IPS-11a (cell line): ENCODE results near the gene TMEM208.

Experiments
- H3K4me3 ChIP-seq: one replicate; pipeline ENCODE4 v1.5.1; 2013; ENCODE audit warnings: low read depth, low read length, control low read depth

The TMEM208 gene

DNA sequence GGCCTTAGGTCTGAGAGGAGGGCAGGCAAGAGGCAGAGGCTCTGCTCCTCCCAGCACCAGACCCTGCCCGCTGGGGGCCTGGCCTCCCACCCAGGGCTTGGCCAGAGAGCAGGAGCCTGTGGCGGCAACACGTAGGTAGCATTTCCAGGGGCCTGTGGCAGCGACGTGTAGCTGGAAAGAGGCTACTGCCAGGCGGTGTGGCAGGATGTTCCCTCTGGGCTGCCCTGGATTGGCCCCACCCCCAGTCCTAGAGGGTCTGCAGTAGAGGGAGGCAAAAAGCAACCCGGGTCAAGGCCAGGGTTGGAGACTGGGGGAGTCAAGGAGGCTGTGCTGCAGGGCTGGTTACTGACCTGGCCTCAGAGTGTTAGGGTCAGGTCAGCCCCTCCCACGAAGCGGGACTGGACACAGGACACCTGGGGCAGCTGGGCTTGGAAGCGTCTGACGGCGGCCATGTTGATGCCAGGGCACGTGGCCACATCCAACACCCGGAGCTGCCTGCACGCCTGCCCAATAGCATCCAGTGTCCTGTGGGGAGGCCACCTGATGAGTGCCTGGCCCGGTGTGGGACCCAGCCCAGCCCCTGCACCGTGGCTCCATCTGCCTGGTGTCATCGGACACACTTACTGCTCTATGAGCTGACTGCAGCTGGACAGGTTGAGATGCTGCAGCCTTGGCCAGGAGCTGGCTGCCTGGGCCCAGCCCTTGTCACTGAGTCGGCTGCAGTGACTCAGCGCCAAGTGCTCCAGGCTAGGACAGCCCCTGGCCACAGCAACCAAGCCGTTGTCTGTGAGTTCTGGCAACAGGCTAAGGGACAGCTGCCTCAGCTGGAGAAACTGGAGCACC is 19.5 kb upstream of the TMEM208 start:
- no peak overlapping the region for H3K4me3 ChIP-seq

DNA sequence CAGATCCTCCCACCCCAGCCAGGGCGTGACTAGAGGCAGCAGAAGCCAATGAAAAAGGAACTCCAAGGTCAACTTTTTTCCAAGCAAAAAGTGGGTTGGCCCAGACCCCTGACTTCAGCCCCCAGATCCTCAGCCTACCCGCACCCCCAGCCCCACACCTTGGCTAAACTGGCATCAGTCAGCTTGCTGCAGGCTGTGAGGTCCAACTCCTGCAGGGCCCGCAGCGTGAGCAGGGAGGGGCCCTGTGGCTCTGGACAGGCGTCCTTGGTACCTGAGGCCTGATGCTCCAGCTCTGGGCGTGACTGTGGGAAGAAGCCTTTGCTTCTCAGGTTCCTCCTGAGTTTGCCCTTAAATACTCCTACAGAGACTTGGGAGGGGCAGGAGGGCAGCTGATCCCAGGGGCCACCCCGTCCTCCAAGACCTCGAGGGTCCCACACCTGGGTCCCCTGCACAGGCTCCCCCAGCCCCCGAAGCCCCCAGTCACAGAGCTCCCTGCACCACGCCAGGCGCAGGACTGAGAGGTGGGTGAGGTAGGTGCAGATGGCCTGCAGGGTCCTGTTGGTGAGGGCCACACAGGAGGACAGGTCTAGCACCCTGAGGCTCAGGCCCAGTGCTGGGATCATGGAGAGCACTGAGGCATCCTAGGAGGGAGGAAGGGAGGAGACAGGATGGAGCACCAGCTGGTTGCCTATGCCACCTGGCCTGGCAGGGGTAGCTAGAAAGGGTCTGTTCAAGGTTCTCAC is 18.6 kb upstream of the TMEM208 start:
- no peak overlapping the region for H3K4me3 ChIP-seq

DNA sequence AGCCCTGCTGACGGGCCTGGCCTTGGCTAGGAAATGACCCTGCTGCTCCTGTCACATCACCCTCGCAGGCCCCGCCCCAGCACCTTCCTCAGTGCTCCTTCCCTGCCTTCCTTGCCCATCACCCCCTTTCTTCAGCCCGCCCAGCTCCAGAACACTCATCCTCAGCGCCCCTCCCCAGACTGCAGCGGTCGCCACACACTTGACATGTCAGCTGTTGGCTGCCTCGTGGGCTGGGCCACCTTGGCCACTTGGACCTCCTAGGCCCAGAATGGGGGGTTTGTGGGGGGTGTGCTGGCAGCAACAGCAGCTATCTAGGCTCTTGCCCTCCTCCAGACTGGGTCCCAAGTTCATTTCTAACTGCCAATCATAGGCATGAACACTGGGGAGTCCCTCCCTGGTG is 17.4 kb upstream of the TMEM208 start:
- no peak overlapping the region for H3K4me3 ChIP-seq

DNA sequence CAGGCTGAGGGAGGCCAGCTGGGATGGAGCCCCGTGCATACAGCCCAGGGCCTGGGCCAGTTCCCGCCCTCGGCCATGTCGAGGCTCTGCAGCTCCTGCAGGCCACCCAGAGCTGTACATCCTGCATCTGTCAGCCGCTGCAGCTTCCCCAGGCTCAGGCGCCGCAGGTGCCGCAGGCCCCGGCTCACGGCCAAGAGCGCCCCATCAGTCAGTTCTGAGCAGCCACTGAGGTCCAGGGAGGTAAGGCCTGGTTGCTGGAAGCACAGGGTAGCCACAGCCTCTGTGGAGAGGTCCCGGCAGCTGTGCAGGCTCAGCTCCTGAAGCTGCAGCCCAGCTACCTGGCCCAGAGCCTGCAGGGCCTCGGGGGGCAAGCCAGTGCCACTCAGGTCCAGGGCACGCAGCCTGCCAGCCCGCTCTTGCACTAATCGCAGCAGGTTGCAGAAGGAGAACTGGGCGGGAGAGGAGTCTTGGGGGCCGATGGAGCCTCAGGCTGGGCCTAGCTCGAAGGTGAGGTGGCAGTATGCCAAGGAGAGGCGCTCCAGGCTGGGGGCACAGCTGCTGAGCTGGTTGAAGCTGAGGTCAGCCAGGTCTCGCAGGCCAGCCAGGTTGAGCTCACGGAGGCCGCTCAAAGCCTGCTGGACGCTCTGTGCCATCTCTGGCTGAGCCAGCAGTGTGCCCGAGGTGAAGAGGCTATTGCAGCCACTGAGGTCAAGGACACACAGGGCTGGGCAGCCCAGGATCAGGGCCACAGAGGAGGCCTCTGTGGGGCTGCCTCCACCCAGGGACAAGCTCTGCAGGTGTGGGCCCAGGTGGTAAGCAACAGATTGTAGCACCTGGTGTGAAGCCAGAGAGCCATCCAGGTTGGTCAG is 16.6 kb upstream of the TMEM208 start:
- no peak overlapping the region for H3K4me3 ChIP-seq

GRCh38 chr16:67211674-67212073 is 15.3 kb upstream of the TMEM208 start:
- H3K4me3 ChIP-seq = no peak overlapping the region

DNA sequence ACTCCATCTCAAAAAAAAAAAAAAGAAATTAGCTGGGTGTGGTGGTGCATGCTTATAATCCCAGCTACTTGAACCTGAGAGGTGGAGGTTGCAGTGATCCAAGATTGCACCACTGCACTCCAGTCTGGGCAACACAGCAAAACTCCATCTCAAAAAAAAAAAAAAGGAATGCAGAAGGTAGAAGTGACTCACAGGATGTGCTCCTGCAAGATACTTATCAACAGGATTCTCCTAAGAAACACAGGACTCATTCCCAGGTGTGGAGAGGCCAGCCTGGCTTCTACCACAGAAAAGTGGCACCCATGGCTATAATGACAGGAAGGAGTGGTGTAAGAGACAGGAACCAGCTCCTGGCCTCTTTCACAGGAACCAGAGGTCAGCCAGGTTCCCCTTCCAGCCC is 14.2 kb upstream of the TMEM208 start:
- H3K4me3 ChIP-seq = no peak overlapping the region

- no peak overlapping the region for H3K4me3 ChIP-seq
Measured at GRCh38 chr16:67213197-67214019, 13.5 kb upstream of the TMEM208 start.

GRCh38 chr16:67215706-67216105 is 11.2 kb upstream of the TMEM208 start:
- H3K4me3 ChIP-seq = no peak overlapping the region

- no peak overlapping the region for H3K4me3 ChIP-seq
Measured at GRCh38 chr16:67216612-67217490, 10.1 kb upstream of the TMEM208 start.

- H3K4me3 ChIP-seq = no peak overlapping the region
Measured at GRCh38 chr16:67223992-67224391, 2.9 kb upstream of the TMEM208 start.

- peak overlapping the region; percentile 95 for H3K4me3 ChIP-seq
Measured at GRCh38 chr16:67226295-67226803, 581 bp upstream of the TMEM208 start.

GRCh38 chr16:67227567-67227921 is 614 bp downstream of the TMEM208 start:
- peak overlapping the region; percentile 95 for H3K4me3 ChIP-seq

GRCh38 chr16:67228034-67228785 is 1.3 kb downstream of the TMEM208 start:
- H3K4me3 ChIP-seq = no peak overlapping the region

DNA sequence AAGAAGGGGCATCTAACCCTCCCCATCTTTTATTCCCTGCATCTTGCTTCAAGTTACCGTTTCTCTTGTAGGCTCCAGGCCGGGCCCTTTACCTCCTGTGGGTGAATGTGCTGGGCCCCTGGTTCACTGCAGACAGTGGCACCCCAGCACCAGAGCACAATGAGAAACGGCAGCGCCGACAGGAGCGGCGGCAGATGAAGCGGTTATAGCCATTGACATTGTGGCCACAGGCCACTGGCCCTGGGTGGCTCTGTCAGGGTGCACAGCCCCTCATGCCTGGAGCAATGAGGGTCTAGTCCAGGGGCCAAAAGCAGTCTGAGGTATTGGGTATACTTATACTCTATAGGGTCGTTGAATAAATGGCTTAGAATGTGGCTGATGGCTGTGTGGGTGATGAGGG is 2.0 kb downstream of the TMEM208 start:
- H3K4me3 ChIP-seq = no peak overlapping the region

GRCh38 chr16:67229906-67230808 is 3.2 kb downstream of the TMEM208 start:
- no peak overlapping the region for H3K4me3 ChIP-seq

GRCh38 chr16:67230809-67231660 is 4.1 kb downstream of the TMEM208 start:
- no peak overlapping the region for H3K4me3 ChIP-seq

- no peak overlapping the region for H3K4me3 ChIP-seq
Measured at GRCh38 chr16:67233596-67233995, 6.7 kb downstream of the TMEM208 start.
